ENCODE data around the gene TANGO2.
A peak's percentile ranks its signal among the peaks of the same experiment; 100 is the strongest.

Gene TANGO2

GRCh38 chr22:19990188-19990587, 30.7 kb upstream of the TANGO2 start:
- Histone ChIP-seq H3K9ac (ENCODE audit: low read length) (no peak overlapping the region), H3K27me3 (ENCODE audit: control insufficient read depth in 1 of 2, insufficient read depth in 1 of 2, low read length in 2 of 2) (peaks cover 0 to 5% of the 10 kb centered on the region in 2 experiments), H2AK5ac (ENCODE audit: low read length, severe bottlenecking) (no peak overlapping the region), H4K8ac (ENCODE audit: low read length) (no peak overlapping the region), H2AFZ (ENCODE audit: low read depth, low read length) (no peak overlapping the region), H2BK5ac (ENCODE audit: low read depth, low read length, poor library complexity, severe bottlenecking) (no peak overlapping the region), H3K4me1 (ENCODE audit: control insufficient read depth, insufficient read depth, low read depth, low read length) (peaks cover 31% of the 10 kb centered on the region), H3K14ac (ENCODE audit: low read length in 2 of 2) (no peak overlapping the region), H3K36me3 (ENCODE audit: control insufficient read depth in 1 of 2, insufficient read depth in 2 of 2, low read depth in 1 of 2, low read length in 2 of 2) (no peaks in the 10 kb centered on the region), H4K91ac (ENCODE audit: low read length) (no peak overlapping the region), H3K4ac (ENCODE audit: low read depth in 1 of 2, low read length in 2 of 2) (no peak overlapping the region), H3K79me1 (replicated peaks; ENCODE audit: low read length, poor library complexity, severe bottlenecking) (peaks cover 11% of the 10 kb centered on the region), H3K4me3 (ENCODE audit: insufficient read depth in 1 of 2, low read depth in 1 of 2, low read length in 2 of 2) (no peak overlapping the region), H3K18ac (ENCODE audit: low read depth in 1 of 2, low read length in 2 of 2) (peak overlapping the region in 1 of 2 experiments; percentile 25), H3K27ac (ENCODE audit: low read length, poor library complexity, severe bottlenecking) (no peak overlapping the region), H3K23ac (ENCODE audit: low read length in 2 of 2) (no peak overlapping the region), H2BK12ac (ENCODE audit: low read length in 2 of 2) (no peak overlapping the region), H3K9me3 (ENCODE audit: control insufficient read depth, low read length) (no peaks in the 10 kb centered on the region), H3K4me2 (ENCODE audit: low read length, poor library complexity, severe bottlenecking) (no peak overlapping the region), H2BK15ac (ENCODE audit: low read depth, poor library complexity, severe bottlenecking) (no peak overlapping the region), H2BK120ac (ENCODE audit: low read depth, low read length) (no peak overlapping the region)
- 71% methylated on average over 2 of the region's 2 CpGs for WGBS
- DNase-seq: no peak

- Histone ChIP-seq H2BK12ac (ENCODE audit: low read length in 2 of 2) (no peak overlapping the region), H4K8ac (ENCODE audit: low read length) (no peak overlapping the region), H3K9me3 (ENCODE audit: control insufficient read depth, low read length) (no peaks in the 10 kb centered on the region), H2BK15ac (ENCODE audit: low read depth, poor library complexity, severe bottlenecking) (no peak overlapping the region), H3K79me1 (replicated peaks; ENCODE audit: low read length, poor library complexity, severe bottlenecking) (peaks cover 4% of the 10 kb centered on the region), H4K91ac (ENCODE audit: low read length) (no peak overlapping the region), H3K18ac (ENCODE audit: low read depth in 1 of 2, low read length in 2 of 2) (peak overlapping the region in 1 of 2 experiments; percentile 25), H3K36me3 (ENCODE audit: control insufficient read depth in 1 of 2, insufficient read depth in 2 of 2, low read depth in 1 of 2, low read length in 2 of 2) (no peaks in the 10 kb centered on the region), H3K4ac (ENCODE audit: low read depth in 1 of 2, low read length in 2 of 2) (no peak overlapping the region), H3K14ac (ENCODE audit: low read length in 2 of 2) (no peak overlapping the region), H3K4me2 (ENCODE audit: low read length, poor library complexity, severe bottlenecking) (no peak overlapping the region), H3K27me3 (ENCODE audit: control insufficient read depth in 1 of 2, insufficient read depth in 1 of 2, low read length in 2 of 2) (peaks cover 0 to 8% of the 10 kb centered on the region in 2 experiments), H3K23ac (ENCODE audit: low read length in 2 of 2) (no peak overlapping the region), H3K9ac (ENCODE audit: low read length) (no peak overlapping the region), H3K27ac (ENCODE audit: low read length, poor library complexity, severe bottlenecking) (no peak overlapping the region), H2BK120ac (ENCODE audit: low read depth, low read length) (no peak overlapping the region), H3K4me1 (ENCODE audit: control insufficient read depth, insufficient read depth, low read depth, low read length) (peaks cover 25% of the 10 kb centered on the region), H2AFZ (ENCODE audit: low read depth, low read length) (no peak overlapping the region), H3K4me3 (ENCODE audit: insufficient read depth in 1 of 2, low read depth in 1 of 2, low read length in 2 of 2) (no peak overlapping the region), H2AK5ac (ENCODE audit: low read length, severe bottlenecking) (no peak overlapping the region), H2BK5ac (ENCODE audit: low read depth, low read length, poor library complexity, severe bottlenecking) (no peak overlapping the region)
- no peak for DNase-seq
- 94% methylated on average over 20 of the region's 20 CpGs for WGBS
These were observed 30.1 kb upstream of the TANGO2 start for GRCh38 chr22:19990609-19991394.

GRCh38 chr22:19991395-19991644, 29.6 kb upstream of the TANGO2 start:
- no peak overlapping the region for H3K4me2 ChIP-seq (ENCODE audit: low read length, poor library complexity, severe bottlenecking)
- no peaks in the 10 kb centered on the region for H3K9me3 ChIP-seq (ENCODE audit: control insufficient read depth, low read length)
- no peaks in the 10 kb centered on the region for H3K79me1 ChIP-seq (replicated peaks; ENCODE audit: low read length, poor library complexity, severe bottlenecking)

GRCh38 chr22:19991645-19992451, 29.1 kb upstream of the TANGO2 start:
- no peaks in the 10 kb centered on the region for H3K9me3 ChIP-seq (ENCODE audit: control insufficient read depth, low read length)
- peaks cover 18% of the 10 kb centered on the region for H3K4me1 ChIP-seq (ENCODE audit: control insufficient read depth, insufficient read depth, low read depth, low read length)
- H3K14ac ChIP-seq (ENCODE audit: low read length in 2 of 2): no peak overlapping the region
- no peak overlapping the region for H3K9ac ChIP-seq (ENCODE audit: low read length)
- DNase-seq: no peak
- 88% methylated on average over 20 of the region's 23 CpGs for WGBS
- no peak overlapping the region for H3K4me2 ChIP-seq (ENCODE audit: low read length, poor library complexity, severe bottlenecking)
- no peaks in the 10 kb centered on the region for H3K79me1 ChIP-seq (replicated peaks; ENCODE audit: low read length, poor library complexity, severe bottlenecking)
- no peak overlapping the region for H4K91ac ChIP-seq (ENCODE audit: low read length)
- H2AFZ ChIP-seq (ENCODE audit: low read depth, low read length): no peak overlapping the region
- no peak overlapping the region for H2BK120ac ChIP-seq (ENCODE audit: low read depth, low read length)
- no peak overlapping the region for H2BK15ac ChIP-seq (ENCODE audit: low read depth, poor library complexity, severe bottlenecking)
- H3K36me3 ChIP-seq (ENCODE audit: control insufficient read depth in 1 of 2, insufficient read depth in 2 of 2, low read depth in 1 of 2, low read length in 2 of 2): no peaks in the 10 kb centered on the region
- H3K27ac ChIP-seq (ENCODE audit: low read length, poor library complexity, severe bottlenecking): no peak overlapping the region
- no peak overlapping the region for H3K23ac ChIP-seq (ENCODE audit: low read length in 2 of 2)
- H3K18ac ChIP-seq (ENCODE audit: low read depth in 1 of 2, low read length in 2 of 2): no peak overlapping the region
- no peak overlapping the region for H4K8ac ChIP-seq (ENCODE audit: low read length)
- H3K4me3 ChIP-seq (ENCODE audit: insufficient read depth in 1 of 2, low read depth in 1 of 2, low read length in 2 of 2): no peak overlapping the region
- no peak overlapping the region for H3K4ac ChIP-seq (ENCODE audit: low read depth in 1 of 2, low read length in 2 of 2)
- no peak overlapping the region for H2BK5ac ChIP-seq (ENCODE audit: low read depth, low read length, poor library complexity, severe bottlenecking)
- no peak overlapping the region for H2BK12ac ChIP-seq (ENCODE audit: low read length in 2 of 2)
- peaks cover 0 to 14% of the 10 kb centered on the region in 2 experiments for H3K27me3 ChIP-seq (ENCODE audit: control insufficient read depth in 1 of 2, insufficient read depth in 1 of 2, low read length in 2 of 2)
- H2AK5ac ChIP-seq (ENCODE audit: low read length, severe bottlenecking): no peak overlapping the region

More at GRCh38 chr22:19991395-19991644, 29.6 kb upstream of the TANGO2 start:
- H2AFZ ChIP-seq (ENCODE audit: low read depth, low read length): no peak overlapping the region
- no peak overlapping the region for H4K8ac ChIP-seq (ENCODE audit: low read length)
- H3K14ac ChIP-seq (ENCODE audit: low read length in 2 of 2): no peak overlapping the region
- H3K23ac ChIP-seq (ENCODE audit: low read length in 2 of 2): no peak overlapping the region
- no peak overlapping the region for H2BK12ac ChIP-seq (ENCODE audit: low read length in 2 of 2)
- H4K91ac ChIP-seq (ENCODE audit: low read length): no peak overlapping the region
- no peak overlapping the region for H3K4me3 ChIP-seq (ENCODE audit: insufficient read depth in 1 of 2, low read depth in 1 of 2, low read length in 2 of 2)
- DNase-seq: no peak
- H2BK15ac ChIP-seq (ENCODE audit: low read depth, poor library complexity, severe bottlenecking): no peak overlapping the region
- no peak overlapping the region for H2BK5ac ChIP-seq (ENCODE audit: low read depth, low read length, poor library complexity, severe bottlenecking)
- peaks cover 0 to 9% of the 10 kb centered on the region in 2 experiments for H3K27me3 ChIP-seq (ENCODE audit: control insufficient read depth in 1 of 2, insufficient read depth in 1 of 2, low read length in 2 of 2)
- H3K4ac ChIP-seq (ENCODE audit: low read depth in 1 of 2, low read length in 2 of 2): no peak overlapping the region
- H3K27ac ChIP-seq (ENCODE audit: low read length, poor library complexity, severe bottlenecking): no peak overlapping the region
- H3K18ac ChIP-seq (ENCODE audit: low read depth in 1 of 2, low read length in 2 of 2): no peak overlapping the region
- H2BK120ac ChIP-seq (ENCODE audit: low read depth, low read length): no peak overlapping the region
- no peak overlapping the region for H3K9ac ChIP-seq (ENCODE audit: low read length)
- peaks cover 20% of the 10 kb centered on the region for H3K4me1 ChIP-seq (ENCODE audit: control insufficient read depth, insufficient read depth, low read depth, low read length)
- H3K36me3 ChIP-seq (ENCODE audit: control insufficient read depth in 1 of 2, insufficient read depth in 2 of 2, low read depth in 1 of 2, low read length in 2 of 2): no peaks in the 10 kb centered on the region
- H2AK5ac ChIP-seq (ENCODE audit: low read length, severe bottlenecking): no peak overlapping the region

Measured in mesenchymal stem cell (in vitro differentiated cells and primary cell).